ENCODE data around the gene SLC12A6. TPM values are rescaled to one million over a fixed set of nuclear protein-coding genes. Genes with fewer than 3 reads are reported as not detected.

Gene SLC12A6
- total RNA-seq, 2 experiments from 2014 or later, result 58.5 to 58.7 TPM

DNA sequence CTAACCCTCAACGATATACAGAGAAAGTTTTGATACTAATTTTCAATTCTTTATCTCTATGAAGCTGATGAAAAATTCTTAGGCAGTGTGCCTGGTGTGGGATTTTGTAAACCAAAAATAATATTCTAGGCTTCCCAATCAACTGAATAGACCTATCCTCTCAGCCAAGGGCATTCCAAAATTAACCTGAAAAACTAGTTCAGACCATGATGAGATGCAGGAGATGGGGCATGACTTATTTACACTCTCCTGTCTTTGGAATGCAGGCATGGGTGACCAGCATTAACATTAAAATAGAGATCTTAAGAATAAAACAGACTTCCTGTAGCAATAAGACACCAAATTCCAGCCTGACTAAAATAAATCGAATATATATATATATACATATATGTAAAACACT lies 37.2 kb upstream of the SLC12A6 start:
- Mint-ChIP-seq H3K4me1 (ENCODE audit: low read depth) (no peaks in the 10 kb centered on the region), H3K27me3 (no peaks in the 10 kb centered on the region), H3K27ac (no peak overlapping the region), H3K9me3 (no peaks in the 10 kb centered on the region), H3K4me3 (no peak overlapping the region), H3K36me3 (ENCODE audit: low read depth) (no peaks in the 10 kb centered on the region)
- no peak for ATAC-seq (ENCODE audit: poor library complexity)
- ChIA-PET POLR2A (no interaction called here), CTCF (no interaction called here)
- no peak overlapping the region for H3K27ac ChIP-seq (ENCODE audit: low read depth in 1 of 2, low read length in 2 of 2)
- TF ChIP-seq CTCF (IDR thresholded peaks at IDR 0.05), result no peak
- intact Hi-C loops (cut with DNase I, micrococcal nuclease), result no loop called here
- H3K9me3 ChIP-seq (ENCODE audit: control insufficient read depth in 1 of 2, insufficient read depth in 1 of 2, low read length in 2 of 2), result no peaks in the 10 kb centered on the region
- no peaks in the 10 kb centered on the region for H3K36me3 ChIP-seq (ENCODE audit: insufficient read depth, low read length)
- DNase-seq, result no peak
- H3K4me1 ChIP-seq (ENCODE audit: insufficient read depth, low read length), result no peaks in the 10 kb centered on the region
- H3K27me3 ChIP-seq (ENCODE audit: control insufficient read depth in 1 of 2, insufficient read depth in 2 of 2, low read length in 2 of 2), result no peaks in the 10 kb centered on the region
- H3K4me3 ChIP-seq (ENCODE audit: low read length), result no peak overlapping the region

DNA sequence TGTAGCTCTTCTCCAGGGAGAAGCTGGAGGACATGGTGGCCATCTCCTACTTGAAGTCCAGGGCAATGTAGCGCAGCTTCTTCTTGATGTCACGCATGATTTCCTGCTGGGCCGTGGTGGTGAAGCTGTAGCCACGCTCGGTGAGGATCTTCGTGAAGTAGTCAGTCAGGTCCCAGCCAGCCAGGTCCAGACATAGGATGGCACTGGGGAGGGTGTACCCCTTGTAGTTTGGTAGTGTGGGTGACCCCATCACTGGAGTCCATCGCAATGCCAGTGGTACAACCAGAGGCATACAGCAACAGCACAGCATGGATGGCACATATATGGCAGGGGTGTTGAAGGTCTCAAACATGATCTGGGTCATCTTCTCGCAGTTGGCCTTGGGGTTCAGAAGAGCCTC lies 36.4 kb upstream of the SLC12A6 start:
- CTCF ChIA-PET, result no interaction called here
- H3K27ac Mint-ChIP-seq, result no peak overlapping the region

DNA sequence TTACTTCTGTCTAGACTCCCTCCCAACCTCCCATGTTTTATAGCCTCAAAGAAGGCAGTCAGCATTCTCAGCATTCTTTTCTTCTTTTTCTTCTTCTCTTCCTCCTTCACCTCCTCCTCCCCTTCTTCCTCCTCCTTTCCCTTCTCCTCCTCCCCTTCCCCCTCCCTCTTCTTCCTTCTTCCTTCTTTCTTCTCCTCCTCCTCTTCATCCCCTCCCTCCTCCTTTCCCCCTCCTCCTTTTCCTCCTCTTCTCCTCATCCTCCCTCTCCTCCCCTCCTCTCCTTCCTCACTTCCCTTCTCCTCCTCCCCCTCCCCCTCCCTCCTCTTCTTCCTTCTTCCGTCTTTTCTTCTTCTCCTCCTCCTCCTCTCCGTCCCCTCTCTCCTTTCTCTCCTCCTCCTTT lies 33.1 kb upstream of the SLC12A6 start:
- ChIA-PET POLR2A (no interaction called here), CTCF (no interaction called here)
- intact Hi-C loops (cut with DNase I, micrococcal nuclease), result no loop called here
- TF ChIP-seq CTCF (IDR thresholded peaks at IDR 0.05), result no peak
- Histone ChIP-seq H3K4me1 (ENCODE audit: insufficient read depth, low read length) (peaks cover 24% of the 10 kb centered on the region), H3K27me3 (ENCODE audit: control insufficient read depth in 1 of 2, insufficient read depth in 2 of 2, low read length in 2 of 2) (no peaks in the 10 kb centered on the region), H3K27ac (ENCODE audit: low read depth in 1 of 2, low read length in 2 of 2) (no peak overlapping the region), H3K4me3 (ENCODE audit: low read length) (no peak overlapping the region), H3K36me3 (ENCODE audit: insufficient read depth, low read length) (no peaks in the 10 kb centered on the region), H3K9me3 (ENCODE audit: control insufficient read depth in 1 of 2, insufficient read depth in 1 of 2, low read length in 2 of 2) (no peaks in the 10 kb centered on the region)
- peaks cover 6% of the 10 kb centered on the region for H3K36me3 Mint-ChIP-seq (ENCODE audit: low read depth)
- H3K27ac Mint-ChIP-seq, result no peak overlapping the region
- ATAC-seq (ENCODE audit: poor library complexity) (no peak), DNase-seq (no peak)
- H3K9me3 Mint-ChIP-seq, result no peaks in the 10 kb centered on the region
- no peak overlapping the region for H3K4me3 Mint-ChIP-seq
- H3K27me3 Mint-ChIP-seq, result no peaks in the 10 kb centered on the region
- H3K4me1 Mint-ChIP-seq (ENCODE audit: low read depth), result peaks cover 23% of the 10 kb centered on the region

More for the DNA sequence above, 36.4 kb upstream of the SLC12A6 start:
- Histone ChIP-seq H3K27ac (ENCODE audit: low read depth in 1 of 2, low read length in 2 of 2) (no peak overlapping the region), H3K36me3 (ENCODE audit: insufficient read depth, low read length) (no peaks in the 10 kb centered on the region), H3K27me3 (ENCODE audit: control insufficient read depth in 1 of 2, insufficient read depth in 2 of 2, low read length in 2 of 2) (no peaks in the 10 kb centered on the region), H3K4me1 (ENCODE audit: insufficient read depth, low read length) (peaks cover 2% of the 10 kb centered on the region), H3K4me3 (ENCODE audit: low read length) (no peak overlapping the region), H3K9me3 (ENCODE audit: control insufficient read depth in 1 of 2, insufficient read depth in 1 of 2, low read length in 2 of 2) (no peaks in the 10 kb centered on the region)
- Mint-ChIP-seq H3K4me3 (no peak overlapping the region), H3K9me3 (no peaks in the 10 kb centered on the region), H3K36me3 (ENCODE audit: low read depth) (no peaks in the 10 kb centered on the region), H3K4me1 (ENCODE audit: low read depth) (no peaks in the 10 kb centered on the region), H3K27me3 (no peaks in the 10 kb centered on the region)
- POLR2A ChIA-PET, result no interaction called here
- DNase-seq (peak in 1 of 14 experiments; percentile 19), ATAC-seq (ENCODE audit: poor library complexity) (no peak)
- no peak for TF ChIP-seq CTCF (IDR thresholded peaks at IDR 0.05)
- intact Hi-C loops (cut with DNase I, micrococcal nuclease), result no loop called here
